HG02973 (cell line): ENCODE measurements around the gene MTHFD2.
"Not testable (repeated sequence)": the region's sequence is repeated elsewhere in the genome, so short reads cannot be mapped to it uniquely, and the experiment has no call there.

ENCODE experiments used
- ATAC-seq: cut with Tn5 transposase; IDR thresholded peaks from one replicate; pipeline ENCODE4 v1.9.1; 2021; ENCODE audit warnings: moderate library complexity; ENCODE audit not compliant: unreplicated experiment

MTHFD2 gene

GRCh38 chr2:74226648-74227213 lies 28.3 kb downstream of the MTHFD2 start:
- no peak for ATAC-seq

- ATAC-seq: no peak
Measured at GRCh38 chr2:74227646-74228045, 29.2 kb downstream of the MTHFD2 start.

GRCh38 chr2:74228772-74229171 lies 30.4 kb downstream of the MTHFD2 start:
- ATAC-seq: no peak

- not testable (repeated sequence) for ATAC-seq
Measured at GRCh38 chr2:74229865-74230264, 31.4 kb downstream of the MTHFD2 start.

GRCh38 chr2:74232426-74232825 lies 34.0 kb downstream of the MTHFD2 start:
- ATAC-seq: no peak

GRCh38 chr2:74233648-74234047 lies 35.2 kb downstream of the MTHFD2 start:
- ATAC-seq: no peak

GRCh38 chr2:74235041-74235440 lies 36.6 kb downstream of the MTHFD2 start:
- no peak for ATAC-seq

GRCh38 chr2:74238879-74239278 lies 40.5 kb downstream of the MTHFD2 start:
- no peak for ATAC-seq

GRCh38 chr2:74239346-74239745 lies 40.9 kb downstream of the MTHFD2 start:
- ATAC-seq: no peak

GRCh38 chr2:74242354-74243071 lies 44.1 kb downstream of the MTHFD2 start:
- ATAC-seq: no peak

GRCh38 chr2:74244286-74244685 lies 45.9 kb downstream of the MTHFD2 start:
- ATAC-seq: no peak

GRCh38 chr2:74246496-74247195 lies 48.2 kb downstream of the MTHFD2 start:
- ATAC-seq: no peak

GRCh38 chr2:74249406-74250122 lies 51.1 kb downstream of the MTHFD2 start:
- ATAC-seq: no peak

GRCh38 chr2:74250189-74250631 lies 51.8 kb downstream of the MTHFD2 start:
- ATAC-seq: no peak

- ATAC-seq: no peak
Measured at GRCh38 chr2:74252036-74252435, 53.6 kb downstream of the MTHFD2 start.

- ATAC-seq: no peak
Measured at GRCh38 chr2:74252862-74253261, 54.4 kb downstream of the MTHFD2 start.

- ATAC-seq: no peak
Measured at GRCh38 chr2:74253306-74253970, 55.0 kb downstream of the MTHFD2 start.

- no peak for ATAC-seq
Measured at GRCh38 chr2:74253971-74254310, 55.5 kb downstream of the MTHFD2 start.

GRCh38 chr2:74255660-74256213 lies 57.3 kb downstream of the MTHFD2 start:
- ATAC-seq: no peak

GRCh38 chr2:74259191-74259590 lies 60.8 kb downstream of the MTHFD2 start:
- no peak for ATAC-seq

- no peak for ATAC-seq
Measured at GRCh38 chr2:74259733-74260132, 61.3 kb downstream of the MTHFD2 start.
